SK-N-SH (cell line): ENCODE results near the gene LIMK2. TPM values are rescaled to one million over a fixed set of nuclear protein-coding genes. Genes with fewer than 3 reads are reported as not detected.

Source experiments
- CTCF ChIA-PET: fragments of 300-600, 350-600 bp; formaldehyde crosslinking; extraction: SDS; loops from one replicate; lab custom pipeline; 2021; lab: Yijun Ruan, JAX
- POLR2A ChIA-PET: fragments of 350-600 bp; sonication (Branson Sonifier 250); formaldehyde crosslinking; extraction: SDS; loops from one replicate; lab custom pipeline; 2020; ENCODE audit warnings: antibody characterized with exemption, inconsistent platforms; lab: Yijun Ruan, JAX
- DNase-seq: peaks from one replicate; pipeline ENCODE4 v3.0.0; 2012
- H2AFZ ChIP-seq: fragments of 200-600 bp; sonication (generic); 2 replicates; pipeline ENCODE4 v1.8.1; 2016; ENCODE audit warnings: antibody characterized with exemption, mild to moderate bottlenecking, low read depth
- H3F3A ChIP-seq: fragments of 200-600 bp; sonication (generic); replicated peaks from 2 replicates; pipeline ENCODE3; 2016; ENCODE audit warnings: antibody characterized with exemption, mild to moderate bottlenecking; ENCODE audit not compliant: insufficient read depth
- H3K27ac ChIP-seq, 2 experiments: fragments of 200-500 bp in 1 of 2; fragments of 200-600 bp in 1 of 2; sonication (Bioruptor generic) in 1 of 2; sonication (generic), shearing (Covaris generic) in 1 of 2; 2 replicates each; pipeline versions ENCODE4 v1.5.1 to v1.6.1; 2014 to 2016; ENCODE audit warnings: low read depth in 2 of 2, inconsistent platforms in 1 of 2, low read length in 1 of 2, mild to moderate bottlenecking in 1 of 2, mixed read lengths in 1 of 2
- H3K27me3 ChIP-seq: fragments of 200-600 bp; sonication (generic), shearing (Covaris generic); 2 replicates; pipeline ENCODE4 v1.6.1; 2016; ENCODE audit warnings: mixed run types; ENCODE audit not compliant: insufficient read depth
- H3K36me3 ChIP-seq, 2 experiments: fragments of 200-500 bp in 1 of 2; fragments of 200-600 bp in 1 of 2; sonication (Bioruptor generic) in 1 of 2; sonication (generic) in 1 of 2; replicated peaks in 1 of 2; 2 replicates each; pipeline versions ENCODE3 to v1.5.1; 2014 to 2016; ENCODE audit warnings: low read length in 1 of 2, mild to moderate bottlenecking in 1 of 2; ENCODE audit not compliant: insufficient read depth in 2 of 2, control insufficient read depth in 1 of 2
- H3K4me1 ChIP-seq, 2 experiments: fragments of 200-500 bp in 1 of 2; fragments of 200-600 bp in 1 of 2; sonication (Bioruptor generic) in 1 of 2; sonication (generic), shearing (Covaris generic) in 1 of 2; 2 replicates each; pipeline versions ENCODE4 v1.5.1 to v1.6.1; 2014 to 2016; ENCODE audit warnings: low read depth in 1 of 2, low read length in 1 of 2, mixed run types in 1 of 2; ENCODE audit not compliant: insufficient read depth in 2 of 2, control insufficient read depth in 1 of 2
- H3K4me2 ChIP-seq: fragments of 200-600 bp; sonication (generic), shearing (Covaris generic); 2 replicates; pipeline ENCODE4 v1.6.1; 2017; ENCODE audit warnings: mixed run types
- H3K4me3 ChIP-seq, 2 experiments: fragments of 200-500 bp in 1 of 2; fragments of 200-600 bp in 1 of 2; sonication (Bioruptor generic) in 1 of 2; sonication (generic), shearing (Covaris generic) in 1 of 2; 2 replicates each; pipeline versions ENCODE4 v1.5.1 to v1.8.1; 2014 to 2016; ENCODE audit warnings: low read depth in 2 of 2, inconsistent platforms in 1 of 2, low read length in 1 of 2, mild to moderate bottlenecking in 1 of 2, mixed read lengths in 1 of 2, moderate library complexity in 1 of 2
- H3K79me2 ChIP-seq: fragments of 200-600 bp; sonication (generic); 2 replicates; pipeline ENCODE4 v1.8.1; 2017; ENCODE audit warnings: mild to moderate bottlenecking; ENCODE audit not compliant: insufficient read depth
- H3K9ac ChIP-seq: fragments of 200-600 bp; sonication (generic); 2 replicates; pipeline ENCODE4 v1.6.1; 2017; ENCODE audit warnings: mixed run types
- H3K9me2 ChIP-seq: fragments of 200-600 bp; sonication (generic); 2 replicates; pipeline ENCODE4 v1.6.1; 2017; ENCODE audit warnings: mixed run types
- H3K9me3 ChIP-seq: fragments of 200-600 bp; sonication (generic); 2 replicates; pipeline ENCODE4 v1.6.1; 2017; ENCODE audit warnings: mixed run types, mild to moderate bottlenecking, moderate library complexity
- H4K20me1 ChIP-seq: fragments of 200-600 bp; sonication (generic); 2 replicates; pipeline ENCODE4 v1.6.1; 2017; ENCODE audit warnings: mild to moderate bottlenecking, mixed run types; ENCODE audit not compliant: insufficient read depth
- FOSL2 ChIP-seq: IDR thresholded peaks from 2 replicates; pipeline ENCODE4 v1.4.0; 2012; ENCODE audit warnings: low read depth, mild to moderate bottlenecking, moderate library complexity, borderline replicate concordance
- FOXJ3 ChIP-seq: sonication (generic); formaldehyde crosslinking; IDR thresholded peaks from 2 replicates; pipeline ENCODE4 v1.5.1; 2020; ENCODE audit warnings: mild to moderate bottlenecking, missing genetic modification reagents
- GABPA ChIP-seq: IDR thresholded peaks from 2 replicates; pipeline ENCODE4 v1.4.0; 2012; ENCODE audit warnings: low read depth, mild to moderate bottlenecking
- JUND ChIP-seq: IDR thresholded peaks from 2 replicates; pipeline ENCODE4 v1.4.0; 2012
- NFIC ChIP-seq: IDR thresholded peaks from 2 replicates; pipeline ENCODE4 v1.4.0; 2012; ENCODE audit warnings: borderline replicate concordance
- POLR2AphosphoS5 ChIP-seq: IDR thresholded peaks from 2 replicates; pipeline ENCODE4 v1.6.1; 2012; ENCODE audit warnings: low read depth, low read length
- RCOR1 ChIP-seq: fragments of 150-350 bp; IDR thresholded peaks from 2 replicates; pipeline ENCODE4 v1.6.1; 2017; ENCODE audit warnings: antibody characterized with exemption, low read length
- SIN3A ChIP-seq: IDR thresholded peaks from 2 replicates; pipeline ENCODE4 v1.6.1; 2012; ENCODE audit warnings: low read depth, mild to moderate bottlenecking, low read length, moderate library complexity, borderline replicate concordance
- TAF1 ChIP-seq: IDR thresholded peaks from 2 replicates; pipeline ENCODE4 v1.6.1; 2012; ENCODE audit warnings: low read depth, mild to moderate bottlenecking, low read length, moderate library complexity, borderline replicate concordance
- TCF12 ChIP-seq: IDR thresholded peaks from 2 replicates; pipeline ENCODE4 v1.4.0; 2012
- WGBS: methylation state at CpG from one replicate; pipeline ENCODE4 v1.1.6; 2017; ENCODE audit warnings: low lambda C conversion rate; 5-methylcytosine and 5-hydroxymethylcytosine counted together
- polyA plus RNA-seq, 3 experiments: library from polyadenylated mRNA; depleted of rRNA; stranded (reverse); fragments of >200 nt; gene quantifications; 2 replicates each; pipeline ENCODE4 v1.2.3, GENCODE V29; 2012
- TF ChIP-seq, protein P1 (sequence below): IDR thresholded peaks from 2 replicates; pipeline ENCODE4 v1.4.0; 2012; ENCODE audit warnings: low read depth, borderline replicate concordance
- TF ChIP-seq, protein P2 (sequence below): fragments of 200-600 bp; sonication (generic); IDR thresholded peaks from 2 replicates; pipeline ENCODE4 v1.6.1; 2017; ENCODE audit warnings: antibody characterized with exemption, mild to moderate bottlenecking, moderate library complexity

LIMK2 gene
- polyA plus RNA-seq, 1 of the 3 experiments (the other 2 are of a cell fraction) = 9.8 TPM

DNA sequence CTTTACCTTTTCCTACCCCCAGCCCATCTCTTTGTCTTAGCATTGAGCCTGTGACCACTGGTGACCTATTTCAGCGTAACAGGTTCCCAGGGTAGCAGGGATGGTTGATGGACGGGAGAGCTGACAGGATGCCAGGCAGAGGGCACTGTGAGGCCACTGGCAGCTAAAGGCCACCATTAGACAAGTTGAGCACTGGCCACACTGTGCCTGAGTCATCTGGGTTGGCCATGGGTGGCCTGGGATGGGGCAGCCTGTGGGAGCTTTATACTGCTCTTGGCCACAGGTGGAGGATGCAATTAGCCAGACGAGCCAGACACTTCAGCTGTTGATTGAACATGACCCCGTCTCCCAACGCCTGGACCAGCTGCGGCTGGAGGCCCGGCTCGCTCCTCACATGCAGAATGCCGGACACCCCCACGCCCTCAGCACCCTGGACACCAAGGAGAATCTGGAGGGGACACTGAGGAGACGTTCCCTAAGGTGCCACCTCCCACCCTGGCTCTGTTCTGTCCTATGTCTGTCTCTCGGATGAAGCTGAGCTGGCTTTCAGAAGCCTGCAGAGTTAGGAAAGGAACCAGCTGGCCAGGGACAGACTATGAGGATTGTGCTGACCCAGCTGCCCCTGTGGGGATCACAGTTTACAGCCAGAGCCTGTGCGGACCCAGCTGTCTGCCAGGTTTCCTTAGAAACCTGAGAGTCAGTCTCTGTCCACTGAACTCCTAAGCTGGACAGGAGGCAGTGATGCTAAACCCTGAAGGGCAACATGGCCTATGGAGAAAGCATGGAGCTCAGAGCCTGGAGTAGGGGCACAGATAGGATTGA, 50.4 kb downstream of the LIMK2 start:
- Histone ChIP-seq H3K4me1 (peaks cover 0 to 14% of the 10 kb centered on the region in 2 experiments; a peak in 1 of 4 replicates), H3K9me2 (no peaks in the 10 kb centered on the region), H3K9ac (no peak overlapping the region), H3K9me3 (no peaks in the 10 kb centered on the region), H3K4me2 (no peak overlapping the region), H4K20me1 (no peaks in the 10 kb centered on the region), H3F3A (no peaks in the 10 kb centered on the region), H2AFZ (no peak overlapping the region), H3K4me3 (no peak overlapping the region), H3K36me3 (peaks cover 56 to 65% of the 10 kb centered on the region in 2 experiments), H3K27ac (peak overlapping the region in 1 of 2 experiments; percentile 44; a peak in 1 of 4 replicates), H3K27me3 (no peaks in the 10 kb centered on the region), H3K79me2 (peaks cover 32% of the 10 kb centered on the region; the same call in 1 of the 2 replicates)
- TF ChIP-seq RCOR1 (no peak), TAF1 (no peak), FOXJ3 (no peak), GABPA (no peak), POLR2AphosphoS5 (no peak), TCF12 (no peak), JUND (no peak), NFIC (no peak), FOSL2 (no peak)
- TF ChIP-seq, protein P1, sequence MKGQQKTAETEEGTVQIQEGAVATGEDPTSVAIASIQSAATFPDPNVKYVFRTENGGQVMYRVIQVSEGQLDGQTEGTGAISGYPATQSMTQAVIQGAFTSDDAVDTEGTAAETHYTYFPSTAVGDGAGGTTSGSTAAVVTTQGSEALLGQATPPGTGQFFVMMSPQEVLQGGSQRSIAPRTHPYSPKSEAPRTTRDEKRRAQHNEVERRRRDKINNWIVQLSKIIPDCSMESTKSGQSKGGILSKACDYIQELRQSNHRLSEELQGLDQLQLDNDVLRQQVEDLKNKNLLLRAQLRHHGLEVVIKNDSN = no peak
- TF ChIP-seq, protein P2, sequence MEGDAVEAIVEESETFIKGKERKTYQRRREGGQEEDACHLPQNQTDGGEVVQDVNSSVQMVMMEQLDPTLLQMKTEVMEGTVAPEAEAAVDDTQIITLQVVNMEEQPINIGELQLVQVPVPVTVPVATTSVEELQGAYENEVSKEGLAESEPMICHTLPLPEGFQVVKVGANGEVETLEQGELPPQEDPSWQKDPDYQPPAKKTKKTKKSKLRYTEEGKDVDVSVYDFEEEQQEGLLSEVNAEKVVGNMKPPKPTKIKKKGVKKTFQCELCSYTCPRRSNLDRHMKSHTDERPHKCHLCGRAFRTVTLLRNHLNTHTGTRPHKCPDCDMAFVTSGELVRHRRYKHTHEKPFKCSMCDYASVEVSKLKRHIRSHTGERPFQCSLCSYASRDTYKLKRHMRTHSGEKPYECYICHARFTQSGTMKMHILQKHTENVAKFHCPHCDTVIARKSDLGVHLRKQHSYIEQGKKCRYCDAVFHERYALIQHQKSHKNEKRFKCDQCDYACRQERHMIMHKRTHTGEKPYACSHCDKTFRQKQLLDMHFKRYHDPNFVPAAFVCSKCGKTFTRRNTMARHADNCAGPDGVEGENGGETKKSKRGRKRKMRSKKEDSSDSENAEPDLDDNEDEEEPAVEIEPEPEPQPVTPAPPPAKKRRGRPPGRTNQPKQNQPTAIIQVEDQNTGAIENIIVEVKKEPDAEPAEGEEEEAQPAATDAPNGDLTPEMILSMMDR = no peak
- ChIA-PET CTCF (interaction anchor here (0.9 to 2.8 kb wide), 3 partner anchors 11 to 50 kb away, joined by 3 to 21 read pairs (median 10); partner anchors contain the start of gene LIMK2), POLR2A (no interaction called here)
- 96% methylated on average over 12 of the region's 13 CpGs for WGBS
- DNase-seq = no peak

DNA sequence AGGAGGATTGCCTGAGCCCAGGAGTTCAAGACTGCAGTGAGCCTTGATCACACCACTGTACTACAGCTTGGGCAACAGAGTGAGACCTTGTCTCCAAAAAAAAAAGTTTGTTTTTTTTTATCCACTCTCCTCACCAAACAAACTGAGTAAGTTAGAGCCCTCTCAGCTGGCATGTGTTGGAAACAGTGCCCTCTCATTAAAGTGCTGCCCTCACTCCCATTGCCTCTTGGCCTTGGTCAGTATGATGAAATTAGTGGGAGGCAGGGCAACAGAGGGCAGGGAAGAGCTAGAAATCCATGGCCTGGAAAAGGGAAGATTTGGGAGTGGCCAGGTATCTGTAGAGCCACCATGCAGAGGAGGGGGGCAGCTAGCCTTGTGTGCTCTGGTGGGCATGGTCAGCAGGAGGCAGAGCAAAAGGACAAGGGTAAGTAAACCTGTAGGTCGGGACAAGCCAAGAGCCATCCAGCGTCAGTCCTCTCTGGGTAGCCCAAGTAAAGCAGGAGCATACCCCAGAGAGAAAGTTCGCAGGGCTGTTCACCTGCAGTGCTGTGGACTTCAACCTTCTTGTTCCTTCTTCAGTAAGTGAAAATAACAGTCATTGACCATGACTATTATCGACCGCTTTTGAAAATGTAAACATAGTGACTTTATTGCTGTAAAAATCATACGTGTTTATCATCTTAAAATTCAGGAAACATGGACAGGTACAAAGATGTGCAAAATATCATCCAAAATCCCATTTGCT, 52.0 kb downstream of the LIMK2 start:
- H3K79me2 ChIP-seq = peaks cover 18% of the 10 kb centered on the region; the same call in 1 of the 2 replicates
- H3K9me3 ChIP-seq = no peaks in the 10 kb centered on the region
- no peaks in the 10 kb centered on the region for H4K20me1 ChIP-seq
- H3F3A ChIP-seq = peaks cover 6% of the 10 kb centered on the region
- ChIA-PET CTCF (interaction anchor here (2.5 to 2.8 kb wide), 2 partner anchors 9 to 52 kb away, joined by 10 to 21 read pairs; partner anchors contain the start of gene LIMK2), POLR2A (no interaction called here)
- no peak for TF ChIP-seq TAF1
- no peak for TF ChIP-seq SIN3A
- peaks cover 0 to 14% of the 10 kb centered on the region in 2 experiments; a peak in 1 of 4 replicates for H3K4me1 ChIP-seq
- H3K27ac ChIP-seq = no peak overlapping the region
- no peak overlapping the region for H3K4me3 ChIP-seq
- no peak for DNase-seq
- no peak overlapping the region for H3K9ac ChIP-seq
- H3K27me3 ChIP-seq = no peaks in the 10 kb centered on the region
- 98% methylated on average over 6 of the region's 6 CpGs for WGBS
- H2AFZ ChIP-seq = no peak overlapping the region
- no peaks in the 10 kb centered on the region for H3K9me2 ChIP-seq
- peaks cover 58 to 61% of the 10 kb centered on the region in 2 experiments for H3K36me3 ChIP-seq
- H3K4me2 ChIP-seq = no peak overlapping the region
